Measurements from ENCODE around the gene NID1.

Gene NID1

GRCh38 chr1:236112332-236112627, 47.4 kb upstream of the NID1 start:
- no peak overlapping the region for H3K4ac ChIP-seq (ENCODE audit: low read length)
- H3K4me1 ChIP-seq (ENCODE audit: control insufficient read depth in 2 of 2, insufficient read depth in 1 of 2, low read depth in 1 of 2, low read length in 2 of 2): no peaks in the 10 kb centered on the region
- H3K36me3 ChIP-seq (replicated peaks in 1 of 2; ENCODE audit: control insufficient read depth in 2 of 2, insufficient read depth in 2 of 2, low read length in 2 of 2): no peaks in the 10 kb centered on the region
- no peak overlapping the region for H2BK5ac ChIP-seq (ENCODE audit: low read length)
- H4K8ac ChIP-seq (ENCODE audit: low read depth, low read length): no peak overlapping the region
- H3K4me3 ChIP-seq (ENCODE audit: low read length in 2 of 2): no peak overlapping the region
- H3K14ac ChIP-seq (ENCODE audit: low read length): no peak overlapping the region
- H3K9me3 ChIP-seq (replicated peaks in 1 of 2; ENCODE audit: control insufficient read depth in 2 of 2, insufficient read depth in 1 of 2, low read depth in 1 of 2, low read length in 2 of 2): no peaks in the 10 kb centered on the region
- H3K9ac ChIP-seq (ENCODE audit: low read depth, low read length, poor library complexity): no peak overlapping the region
- H4K91ac ChIP-seq (ENCODE audit: low read depth, low read length, poor library complexity): no peak overlapping the region
- no peak overlapping the region for H3K18ac ChIP-seq (ENCODE audit: low read length)
- H3K4me2 ChIP-seq (ENCODE audit: insufficient read depth, low read length, poor library complexity, severe bottlenecking): no peak overlapping the region
- no peak overlapping the region for H3K27ac ChIP-seq (replicated peaks; ENCODE audit: low read length)
- H3K79me1 ChIP-seq (ENCODE audit: low read depth, low read length): no peaks in the 10 kb centered on the region
- no peak overlapping the region for H2AFZ ChIP-seq (ENCODE audit: low read length)
- H3K27me3 ChIP-seq (ENCODE audit: control insufficient read depth in 3 of 3, insufficient read depth in 3 of 3, low read depth in 1 of 3, low read length in 3 of 3): no peaks in the 10 kb centered on the region
- H2AK5ac ChIP-seq (ENCODE audit: low read depth, low read length): no peak overlapping the region
- H2BK12ac ChIP-seq (ENCODE audit: low read length): no peak overlapping the region
- no CpG with 5 or more reads among the region's 6 CpGs for WGBS, 2 donors (ENCODE audit: extremely low coverage in 2 of 2, insufficient read length in 2 of 2, insufficient replicate concordance in 1 of 2)
- H2BK120ac ChIP-seq (ENCODE audit: low read depth, low read length): no peak overlapping the region
- no peak overlapping the region for H3K23ac ChIP-seq (ENCODE audit: low read depth, low read length, poor library complexity)
- no peak for DNase-seq (ENCODE audit: low spot score)
- H2BK15ac ChIP-seq (ENCODE audit: low read length): no peak overlapping the region

GRCh38 chr1:236111527-236112331, 46.8 kb upstream of the NID1 start:
- Histone ChIP-seq H3K9ac (ENCODE audit: low read depth, low read length, poor library complexity) (no peak overlapping the region), H3K4me1 (ENCODE audit: control insufficient read depth in 2 of 2, insufficient read depth in 1 of 2, low read depth in 1 of 2, low read length in 2 of 2) (no peaks in the 10 kb centered on the region), H3K79me1 (ENCODE audit: low read depth, low read length) (no peaks in the 10 kb centered on the region), H3K4me3 (ENCODE audit: low read length in 2 of 2) (no peak overlapping the region), H3K23ac (ENCODE audit: low read depth, low read length, poor library complexity) (no peak overlapping the region), H4K91ac (ENCODE audit: low read depth, low read length, poor library complexity) (no peak overlapping the region), H3K4me2 (ENCODE audit: insufficient read depth, low read length, poor library complexity, severe bottlenecking) (no peak overlapping the region), H2BK12ac (ENCODE audit: low read length) (no peak overlapping the region), H3K4ac (ENCODE audit: low read length) (peak overlapping the region; percentile 42), H2BK120ac (ENCODE audit: low read depth, low read length) (no peak overlapping the region), H3K18ac (ENCODE audit: low read length) (peak overlapping the region; percentile 29), H2BK15ac (ENCODE audit: low read length) (no peak overlapping the region), H3K14ac (ENCODE audit: low read length) (no peak overlapping the region), H2BK5ac (ENCODE audit: low read length) (no peak overlapping the region), H3K27me3 (ENCODE audit: control insufficient read depth in 3 of 3, insufficient read depth in 3 of 3, low read depth in 1 of 3, low read length in 3 of 3) (no peaks in the 10 kb centered on the region), H3K9me3 (replicated peaks in 1 of 2; ENCODE audit: control insufficient read depth in 2 of 2, insufficient read depth in 1 of 2, low read depth in 1 of 2, low read length in 2 of 2) (no peaks in the 10 kb centered on the region), H2AK5ac (ENCODE audit: low read depth, low read length) (no peak overlapping the region), H3K27ac (replicated peaks; ENCODE audit: low read length) (no peak overlapping the region), H3K36me3 (replicated peaks in 1 of 2; ENCODE audit: control insufficient read depth in 2 of 2, insufficient read depth in 2 of 2, low read length in 2 of 2) (no peaks in the 10 kb centered on the region), H4K8ac (ENCODE audit: low read depth, low read length) (no peak overlapping the region), H2AFZ (ENCODE audit: low read length) (no peak overlapping the region)
- no peak for DNase-seq (ENCODE audit: low spot score)
- WGBS, 2 donors (ENCODE audit: extremely low coverage in 2 of 2, insufficient read length in 2 of 2, insufficient replicate concordance in 1 of 2): no CpG with 5 or more reads among the region's 17 CpGs

- Histone ChIP-seq H2BK5ac (ENCODE audit: low read length) (no peak overlapping the region), H4K8ac (ENCODE audit: low read depth, low read length) (no peak overlapping the region), H3K14ac (ENCODE audit: low read length) (no peak overlapping the region), H3K9me3 (replicated peaks in 1 of 2; ENCODE audit: control insufficient read depth in 2 of 2, insufficient read depth in 1 of 2, low read depth in 1 of 2, low read length in 2 of 2) (no peaks in the 10 kb centered on the region), H4K91ac (ENCODE audit: low read depth, low read length, poor library complexity) (no peak overlapping the region), H2BK15ac (ENCODE audit: low read length) (no peak overlapping the region), H2AFZ (ENCODE audit: low read length) (no peak overlapping the region), H3K9ac (ENCODE audit: low read depth, low read length, poor library complexity) (no peak overlapping the region), H3K36me3 (replicated peaks in 1 of 2; ENCODE audit: control insufficient read depth in 2 of 2, insufficient read depth in 2 of 2, low read length in 2 of 2) (no peaks in the 10 kb centered on the region), H3K4ac (ENCODE audit: low read length) (no peak overlapping the region), H3K27ac (replicated peaks; ENCODE audit: low read length) (no peak overlapping the region), H2AK5ac (ENCODE audit: low read depth, low read length) (no peak overlapping the region), H3K23ac (ENCODE audit: low read depth, low read length, poor library complexity) (no peak overlapping the region), H3K4me3 (ENCODE audit: low read length in 2 of 2) (no peak overlapping the region), H3K4me2 (ENCODE audit: insufficient read depth, low read length, poor library complexity, severe bottlenecking) (no peak overlapping the region), H2BK12ac (ENCODE audit: low read length) (no peak overlapping the region), H2BK120ac (ENCODE audit: low read depth, low read length) (no peak overlapping the region), H3K18ac (ENCODE audit: low read length) (no peak overlapping the region), H3K79me1 (ENCODE audit: low read depth, low read length) (no peaks in the 10 kb centered on the region), H3K4me1 (ENCODE audit: control insufficient read depth in 2 of 2, insufficient read depth in 1 of 2, low read depth in 1 of 2, low read length in 2 of 2) (no peaks in the 10 kb centered on the region), H3K27me3 (ENCODE audit: control insufficient read depth in 3 of 3, insufficient read depth in 3 of 3, low read depth in 1 of 3, low read length in 3 of 3) (no peaks in the 10 kb centered on the region)
- WGBS, 2 donors (ENCODE audit: extremely low coverage in 2 of 2, insufficient read length in 2 of 2, insufficient replicate concordance in 1 of 2): no CpG with 5 or more reads among the region's 13 CpGs
- no peak for DNase-seq (ENCODE audit: low spot score)
Observed at GRCh38 chr1:236110137-236110536, 45.2 kb upstream of the NID1 start.

- H3K79me1 ChIP-seq (ENCODE audit: low read depth, low read length): no peaks in the 10 kb centered on the region
- H3K4me1 ChIP-seq (ENCODE audit: control insufficient read depth in 2 of 2, insufficient read depth in 1 of 2, low read depth in 1 of 2, low read length in 2 of 2): no peaks in the 10 kb centered on the region
- H3K4me2 ChIP-seq (ENCODE audit: insufficient read depth, low read length, poor library complexity, severe bottlenecking): no peak overlapping the region
- no peak for DNase-seq (ENCODE audit: low spot score)
- no peaks in the 10 kb centered on the region for H3K27me3 ChIP-seq (ENCODE audit: control insufficient read depth in 3 of 3, insufficient read depth in 3 of 3, low read depth in 1 of 3, low read length in 3 of 3)
- no peak overlapping the region for H2AK5ac ChIP-seq (ENCODE audit: low read depth, low read length)
- H3K14ac ChIP-seq (ENCODE audit: low read length): no peak overlapping the region
- no peak overlapping the region for H2BK12ac ChIP-seq (ENCODE audit: low read length)
- no peak overlapping the region for H3K9ac ChIP-seq (ENCODE audit: low read depth, low read length, poor library complexity)
- H4K8ac ChIP-seq (ENCODE audit: low read depth, low read length): no peak overlapping the region
- H3K23ac ChIP-seq (ENCODE audit: low read depth, low read length, poor library complexity): no peak overlapping the region
- H2AFZ ChIP-seq (ENCODE audit: low read length): no peak overlapping the region
- H4K91ac ChIP-seq (ENCODE audit: low read depth, low read length, poor library complexity): no peak overlapping the region
- no peak overlapping the region for H2BK15ac ChIP-seq (ENCODE audit: low read length)
- no CpG with 5 or more reads among the region's 7 CpGs for WGBS, 2 donors (ENCODE audit: extremely low coverage in 2 of 2, insufficient read length in 2 of 2, insufficient replicate concordance in 1 of 2)
- no peak overlapping the region for H3K4me3 ChIP-seq (ENCODE audit: low read length in 2 of 2)
- H3K9me3 ChIP-seq (replicated peaks in 1 of 2; ENCODE audit: control insufficient read depth in 2 of 2, insufficient read depth in 1 of 2, low read depth in 1 of 2, low read length in 2 of 2): no peaks in the 10 kb centered on the region
- H3K18ac ChIP-seq (ENCODE audit: low read length): no peak overlapping the region
- no peak overlapping the region for H3K4ac ChIP-seq (ENCODE audit: low read length)
- no peak overlapping the region for H2BK120ac ChIP-seq (ENCODE audit: low read depth, low read length)
- H2BK5ac ChIP-seq (ENCODE audit: low read length): no peak overlapping the region
- no peaks in the 10 kb centered on the region for H3K36me3 ChIP-seq (replicated peaks in 1 of 2; ENCODE audit: control insufficient read depth in 2 of 2, insufficient read depth in 2 of 2, low read length in 2 of 2)
- H3K27ac ChIP-seq (replicated peaks; ENCODE audit: low read length): no peak overlapping the region
Observed at GRCh38 chr1:236108027-236108648, 43.2 kb upstream of the NID1 start.

Measured in neuronal stem cell (in vitro differentiated cells).